Measurements from ENCODE around the gene VPS4B.
A peak's percentile ranks its signal among the peaks of the same experiment; 100 is the strongest.

Gene VPS4B

DNA sequence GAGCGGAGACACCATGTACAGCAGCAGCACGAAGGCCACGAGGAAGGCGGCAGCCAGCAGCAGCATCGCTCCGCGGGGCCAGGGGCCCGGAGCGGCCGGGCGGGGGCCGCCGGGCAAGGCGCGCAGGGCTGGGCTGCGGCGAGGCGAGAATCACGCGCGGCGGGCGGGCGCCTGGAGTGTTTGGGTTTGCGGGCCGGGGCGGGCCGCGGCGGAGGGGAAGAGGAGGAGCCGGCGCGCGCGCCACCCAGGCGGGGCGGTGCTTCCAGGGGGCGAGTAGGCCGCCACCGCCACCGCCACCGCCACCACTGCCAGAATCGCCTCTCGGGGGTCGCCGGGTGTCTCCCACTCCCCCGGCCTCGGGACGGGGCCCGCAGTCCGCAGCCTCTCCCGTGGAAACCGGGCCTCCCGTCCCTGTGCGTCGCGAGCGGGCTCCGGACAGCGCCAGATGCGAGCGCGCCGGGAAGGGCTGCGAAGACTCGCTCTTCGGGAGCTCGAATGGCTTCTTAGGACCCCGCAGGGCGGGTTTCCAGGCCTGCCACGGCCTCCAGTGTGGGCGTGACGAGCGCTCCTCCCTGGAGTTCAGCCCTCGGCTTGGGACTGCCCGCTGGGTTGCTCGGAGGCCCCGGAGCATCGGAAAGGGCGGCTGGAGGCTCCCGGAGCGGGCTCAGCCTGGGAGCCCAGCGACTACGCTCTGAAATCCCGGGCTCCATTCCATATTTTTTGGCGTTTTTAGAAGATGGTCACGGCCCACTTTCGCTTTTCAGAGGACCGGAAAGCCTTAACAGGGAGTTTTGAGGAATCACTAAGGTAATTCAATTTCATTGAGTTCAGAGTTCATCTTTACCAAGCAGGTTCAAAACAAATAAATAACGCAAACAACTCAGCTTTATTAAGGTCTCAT lies 55.0 kb downstream of the VPS4B start, which contains the start of gene KDSR (continued):
- TF ChIP-seq ZNF335 (tag by site-specific recombination; conservative IDR thresholded peaks at IDR 0.05) (peak; percentile 92), GLI4 (tag by site-specific recombination; IDR thresholded peaks at IDR 0.05) (no peak), ZNF645 (tag by site-specific recombination; IDR thresholded peaks at IDR 0.05) (no peak), ZNF623 (tag by site-specific recombination; IDR thresholded peaks at IDR 0.05) (no peak), ZNF248 (tag by site-specific recombination; IDR thresholded peaks at IDR 0.05) (no peak), HOXC10 (CRISPR knock-in tag; IDR thresholded peaks at IDR 0.05) (no peak), ZNF660 (tag by site-specific recombination; IDR thresholded peaks at IDR 0.05) (peak; percentile 97), SP2 (tag by site-specific recombination; IDR thresholded peaks at IDR 0.05) (peak; percentile 84), ZNF529 (tag by site-specific recombination; IDR thresholded peaks at IDR 0.05; ENCODE audit: insufficient replicate concordance) (no peak), HIC1 (tag by site-specific recombination; IDR thresholded peaks at IDR 0.05) (no peak), KLF9 (tag by site-specific recombination; IDR thresholded peaks at IDR 0.05; ENCODE audit: low read depth) (peak; percentile 97), TCF7L2 (IDR thresholded peaks at IDR 0.05; ENCODE audit: borderline replicate concordance, low read depth, low read length) (no peak), PRDM10 (tag by site-specific recombination; IDR thresholded peaks at IDR 0.05) (peak; percentile 89), ZNF707 (tag by site-specific recombination; IDR thresholded peaks at IDR 0.05) (no peak), ZNF449 (tag by site-specific recombination; IDR thresholded peaks at IDR 0.05) (peak; percentile 80), ZIC2 (tag by site-specific recombination; IDR thresholded peaks at IDR 0.05) (peak; percentile 86), ZNF223 (tag by site-specific recombination; IDR thresholded peaks at IDR 0.05) (no peak), ZNF18 (tag by site-specific recombination; IDR thresholded peaks at IDR 0.05) (peak; percentile 50; the same call in 1 of the 2 replicates), MEIS1 (CRISPR knock-in tag; IDR thresholded peaks at IDR 0.05; ENCODE audit: borderline replicate concordance) (no peak), EGR2 (tag by site-specific recombination; IDR thresholded peaks at IDR 0.05; ENCODE audit: low read depth) (peak; percentile 82), KLF1 (tag by site-specific recombination; IDR thresholded peaks at IDR 0.05) (peak; percentile 78), YY2 (tag by site-specific recombination; IDR thresholded peaks at IDR 0.05) (no peak), REPIN1 (tag by site-specific recombination; IDR thresholded peaks at IDR 0.05; ENCODE audit: low read depth) (no peak), ZNF664 (tag by site-specific recombination; IDR thresholded peaks at IDR 0.05) (no peak), ZNF768 (tag by site-specific recombination; IDR thresholded peaks at IDR 0.05) (no peak)
- TF ChIP-seq, protein P1, sequence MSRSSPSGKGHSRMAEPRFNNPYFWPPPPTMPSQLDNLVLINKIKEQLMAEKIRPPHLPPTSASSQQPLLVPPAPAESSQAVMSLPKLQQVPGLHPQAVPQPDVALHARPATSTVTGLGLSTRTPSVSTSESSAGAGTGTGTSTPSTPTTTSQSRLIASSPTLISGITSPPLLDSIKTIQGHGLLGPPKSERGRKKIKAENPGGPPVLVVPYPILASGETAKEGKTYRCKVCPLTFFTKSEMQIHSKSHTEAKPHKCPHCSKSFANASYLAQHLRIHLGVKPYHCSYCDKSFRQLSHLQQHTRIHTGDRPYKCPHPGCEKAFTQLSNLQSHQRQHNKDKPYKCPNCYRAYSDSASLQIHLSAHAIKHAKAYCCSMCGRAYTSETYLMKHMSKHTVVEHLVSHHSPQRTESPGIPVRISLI (tag by site-specific recombination; IDR thresholded peaks at IDR 0.05) = no peak
- TF ChIP-seq, protein P2, sequence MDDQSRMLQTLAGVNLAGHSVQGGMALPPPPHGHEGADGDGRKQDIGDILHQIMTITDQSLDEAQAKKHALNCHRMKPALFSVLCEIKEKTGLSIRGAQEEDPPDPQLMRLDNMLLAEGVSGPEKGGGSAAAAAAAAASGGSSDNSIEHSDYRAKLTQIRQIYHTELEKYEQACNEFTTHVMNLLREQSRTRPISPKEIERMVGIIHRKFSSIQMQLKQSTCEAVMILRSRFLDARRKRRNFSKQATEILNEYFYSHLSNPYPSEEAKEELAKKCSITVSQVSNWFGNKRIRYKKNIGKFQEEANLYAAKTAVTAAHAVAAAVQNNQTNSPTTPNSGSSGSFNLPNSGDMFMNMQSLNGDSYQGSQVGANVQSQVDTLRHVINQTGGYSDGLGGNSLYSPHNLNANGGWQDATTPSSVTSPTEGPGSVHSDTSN (CRISPR knock-in tag; IDR thresholded peaks at IDR 0.05) = peak; percentile 24; the same call in 1 of the 2 replicates

All from HEK293 (cell line).